GM19023 (cell line): ENCODE measurements around the gene AP3S2.

Experiments used
- ATAC-seq: cut with Tn5 transposase; IDR thresholded peaks from one replicate; pipeline ENCODE4 v1.9.1; 2021; ENCODE audit warnings: mild to moderate bottlenecking, moderate library complexity; ENCODE audit not compliant: unreplicated experiment

The AP3S2 gene

GRCh38 chr15:89820666-89821611 lies 72.9 kb downstream of the AP3S2 start:
- no peak for ATAC-seq

DNA sequence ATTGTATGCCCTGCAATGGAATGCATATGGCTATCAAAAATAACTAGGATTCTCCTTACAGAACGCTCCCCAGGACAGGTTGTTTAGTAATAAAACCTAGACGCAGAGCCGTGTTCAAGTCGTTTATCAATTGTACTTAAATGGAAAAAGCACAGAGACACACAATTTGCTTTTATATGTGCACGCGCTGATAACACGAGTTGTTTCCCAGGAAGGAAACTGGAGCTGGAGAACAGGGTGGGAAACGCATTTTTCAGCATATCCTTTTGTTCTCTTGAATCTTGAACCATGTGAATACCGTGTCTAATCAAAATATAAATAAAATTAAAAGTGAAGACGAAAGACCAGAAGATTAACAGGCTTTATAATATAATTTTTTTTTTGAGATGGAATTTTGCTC lies 75.5 kb downstream of the AP3S2 start:
- ATAC-seq = no peak

GRCh38 chr15:89817701-89818280 lies 76.0 kb downstream of the AP3S2 start:
- no peak for ATAC-seq

DNA sequence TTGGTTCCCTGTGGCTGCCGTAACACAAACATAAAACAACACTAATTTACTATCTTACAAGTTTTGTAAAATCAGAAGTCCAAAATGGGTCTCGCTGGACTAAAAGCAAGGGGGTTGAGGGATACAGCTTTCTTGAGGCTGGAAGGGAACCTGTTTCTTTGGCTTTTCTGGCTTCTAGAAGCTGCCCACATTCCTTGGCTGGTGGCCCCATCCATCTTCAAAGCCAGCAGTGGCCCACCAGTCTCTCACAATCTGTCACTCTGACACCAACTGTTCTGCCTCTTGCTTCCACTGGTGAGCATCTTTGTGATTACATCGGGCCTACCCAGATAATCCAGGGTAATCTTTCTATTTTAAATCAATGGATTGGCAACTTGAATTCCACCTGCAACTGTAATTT lies 78.0 kb downstream of the AP3S2 start:
- no peak for ATAC-seq

DNA sequence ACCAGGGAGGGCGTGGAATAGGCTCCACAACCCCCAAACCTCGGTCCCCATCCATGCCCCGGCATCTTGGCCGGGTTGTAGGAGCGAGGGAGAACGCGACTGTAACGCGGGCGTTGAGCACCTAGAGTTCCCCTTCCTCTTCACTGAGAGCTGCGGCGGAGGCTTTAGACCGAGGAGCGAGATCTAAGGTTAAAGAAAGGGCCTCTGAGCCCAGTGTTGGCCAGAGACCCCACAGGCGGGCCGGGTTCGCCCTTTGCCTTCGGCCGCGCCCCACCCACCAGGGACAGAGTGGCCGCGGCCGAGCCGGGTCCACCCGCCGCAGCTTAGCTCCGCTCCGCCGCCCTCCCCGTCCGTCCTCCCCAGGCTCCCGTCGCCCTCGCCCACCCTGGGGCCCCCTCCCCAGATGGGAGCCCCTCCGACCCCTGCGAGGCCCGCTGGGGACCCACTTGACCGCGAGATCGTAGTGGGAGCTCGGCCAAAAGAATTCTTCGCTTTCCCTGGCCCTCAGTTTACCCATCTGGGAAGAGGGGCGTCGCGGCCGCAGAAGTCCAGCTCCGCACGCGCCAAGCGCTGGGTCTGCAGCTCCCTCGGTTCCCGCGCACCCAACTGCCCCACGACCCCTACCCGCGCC lies 79.6 kb downstream of the AP3S2 start:
- no peak for ATAC-seq

- no peak for ATAC-seq
These were observed 80.2 kb downstream of the AP3S2 start for GRCh38 chr15:89813381-89814111.

GRCh38 chr15:89812847-89813320 lies 80.9 kb downstream of the AP3S2 start:
- ATAC-seq = no peak

DNA sequence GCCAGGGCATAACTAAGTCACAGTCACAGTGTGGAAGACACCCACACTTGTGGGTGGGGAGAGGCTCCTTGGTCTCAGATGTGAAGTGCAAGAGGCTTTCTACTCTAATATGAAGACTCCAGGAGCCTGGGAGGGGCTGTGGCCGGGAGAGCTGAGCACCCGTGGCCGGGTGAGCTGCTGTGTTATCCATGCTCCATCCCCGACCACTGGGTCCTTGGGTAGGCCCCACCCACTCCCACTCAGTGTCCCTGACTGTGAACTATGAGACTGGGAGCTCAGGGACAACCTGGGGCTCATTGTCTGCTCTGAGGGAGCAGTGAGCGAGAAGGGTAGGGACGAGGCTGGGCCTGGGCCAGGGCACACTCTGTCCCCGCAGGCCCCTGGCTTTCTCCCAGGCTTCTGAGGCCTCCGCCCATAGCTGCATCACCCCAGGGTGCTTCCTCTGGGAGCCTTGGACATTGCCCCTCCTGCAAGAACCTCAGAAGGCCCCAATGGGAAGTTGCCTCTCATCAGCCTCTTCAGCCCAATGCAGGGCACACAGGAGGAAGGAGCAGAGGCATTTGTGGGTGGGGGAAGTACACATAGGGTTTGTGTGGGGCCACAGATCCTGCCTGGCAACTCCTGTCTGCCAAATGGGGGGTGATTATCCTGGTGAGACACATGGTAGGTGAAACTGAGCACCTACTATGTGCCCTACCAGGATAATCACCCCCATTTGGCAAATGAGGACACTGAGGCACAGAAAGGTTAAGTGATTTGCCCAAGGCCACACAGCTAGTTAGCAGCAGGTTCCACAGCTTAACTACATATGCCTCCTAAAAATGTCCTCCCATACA lies 81.6 kb downstream of the AP3S2 start:
- ATAC-seq = no peak

DNA sequence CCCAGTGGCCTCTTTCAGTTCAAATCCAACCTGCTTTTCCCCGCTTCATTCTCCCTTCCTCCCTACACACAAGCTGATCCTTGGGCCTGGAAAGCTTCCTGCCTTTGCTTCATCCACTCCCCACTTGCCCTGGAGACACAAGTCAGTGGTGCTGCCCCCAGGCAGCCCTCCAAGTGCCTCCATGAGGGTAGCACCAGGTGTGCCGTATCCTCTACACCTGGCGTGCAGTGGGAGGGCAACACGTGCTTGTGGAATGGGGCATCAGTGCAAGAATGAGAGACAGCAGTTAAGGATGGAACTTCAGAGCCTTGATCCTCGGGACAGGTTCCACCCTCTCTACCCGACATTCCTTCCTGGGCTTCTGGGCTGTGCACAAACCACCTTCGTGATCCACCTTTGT lies 83.0 kb downstream of the AP3S2 start:
- no peak for ATAC-seq

DNA sequence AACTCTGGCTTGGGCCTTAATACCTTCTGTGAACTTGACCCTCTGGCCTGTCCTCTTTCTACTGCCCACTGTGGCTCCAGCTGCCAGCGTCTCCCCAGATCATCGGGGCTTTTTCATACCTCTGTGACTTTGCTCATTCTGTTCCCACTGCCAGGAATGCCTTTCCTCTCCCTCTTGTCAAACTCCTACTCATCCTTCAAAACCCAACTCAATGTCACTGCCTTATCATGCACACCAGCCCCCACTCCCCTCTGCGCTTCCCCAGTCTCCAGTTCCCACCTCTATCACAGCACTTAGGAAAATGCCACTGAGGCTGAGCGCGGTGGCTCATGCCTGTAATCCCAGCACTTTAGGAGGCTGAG lies 84.0 kb downstream of the AP3S2 start:
- ATAC-seq = no peak

DNA sequence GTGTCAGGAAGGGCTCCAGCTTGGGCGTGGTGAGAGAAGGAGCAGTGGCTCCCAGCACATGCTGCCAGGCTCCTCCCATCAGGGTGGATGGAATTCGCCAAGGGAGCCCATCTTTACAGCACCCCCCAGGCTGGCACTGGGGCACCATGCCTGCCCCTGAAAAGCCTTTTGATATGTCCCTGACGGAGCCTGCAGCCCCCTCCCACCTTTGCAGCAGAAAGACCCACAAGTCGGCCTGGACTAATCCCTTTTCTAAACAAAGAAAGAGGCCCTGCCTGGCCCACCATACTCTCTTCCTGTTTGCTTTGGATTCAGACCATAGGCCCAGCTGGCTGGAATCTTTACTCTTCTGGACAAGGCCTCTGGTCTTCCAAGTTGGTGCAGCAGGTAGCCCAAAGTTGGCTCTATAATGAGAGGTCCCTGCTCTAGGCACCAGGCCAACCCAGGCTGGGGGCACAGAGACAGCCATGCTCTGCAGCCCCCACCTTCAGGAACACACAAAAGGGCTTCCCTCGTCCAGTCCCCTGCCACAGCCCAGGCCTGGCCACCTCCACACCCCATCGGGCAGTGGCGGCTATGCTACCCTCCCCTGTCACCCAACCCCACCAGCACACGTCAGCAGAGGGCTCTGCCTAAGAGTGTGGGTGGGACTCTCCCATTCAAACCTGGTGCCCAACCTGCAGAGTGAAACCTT lies 84.6 kb downstream of the AP3S2 start:
- no peak for ATAC-seq

DNA sequence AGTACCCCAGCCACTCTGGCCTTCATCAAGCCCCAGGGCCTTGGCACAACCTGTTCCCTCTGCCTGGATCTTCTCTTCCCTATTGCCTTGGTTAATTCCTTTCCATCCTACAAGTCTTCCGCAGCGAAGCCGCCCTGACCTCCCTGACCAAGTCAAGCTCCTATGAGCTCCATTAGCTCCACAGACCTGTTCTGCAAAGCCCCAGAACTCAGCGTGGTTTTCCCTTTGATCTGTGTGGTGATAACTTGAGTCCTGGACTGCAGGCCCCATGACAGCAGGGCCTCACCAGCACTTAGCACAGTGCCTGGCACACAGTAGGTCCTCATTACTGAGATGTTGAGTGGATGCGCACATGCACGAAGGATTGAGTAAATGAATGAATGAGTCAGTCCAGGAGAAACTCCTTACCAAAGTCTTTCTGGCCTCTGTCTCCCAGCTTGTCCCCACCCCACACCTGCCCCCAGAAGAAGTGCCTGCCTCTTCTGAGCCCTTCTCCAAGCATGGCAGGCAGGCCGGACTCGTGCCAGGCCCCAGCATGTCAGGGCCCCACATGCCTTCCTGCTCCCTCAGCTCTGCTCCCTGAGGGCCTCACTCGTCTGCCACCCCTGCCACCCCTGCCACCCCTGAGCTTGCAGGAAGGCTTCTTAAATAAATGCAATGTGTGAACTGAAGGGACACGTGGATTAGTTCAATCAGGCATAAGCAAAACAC lies 85.5 kb downstream of the AP3S2 start:
- ATAC-seq = no peak

GRCh38 chr15:89807689-89808088 lies 86.1 kb downstream of the AP3S2 start:
- ATAC-seq = no peak

DNA sequence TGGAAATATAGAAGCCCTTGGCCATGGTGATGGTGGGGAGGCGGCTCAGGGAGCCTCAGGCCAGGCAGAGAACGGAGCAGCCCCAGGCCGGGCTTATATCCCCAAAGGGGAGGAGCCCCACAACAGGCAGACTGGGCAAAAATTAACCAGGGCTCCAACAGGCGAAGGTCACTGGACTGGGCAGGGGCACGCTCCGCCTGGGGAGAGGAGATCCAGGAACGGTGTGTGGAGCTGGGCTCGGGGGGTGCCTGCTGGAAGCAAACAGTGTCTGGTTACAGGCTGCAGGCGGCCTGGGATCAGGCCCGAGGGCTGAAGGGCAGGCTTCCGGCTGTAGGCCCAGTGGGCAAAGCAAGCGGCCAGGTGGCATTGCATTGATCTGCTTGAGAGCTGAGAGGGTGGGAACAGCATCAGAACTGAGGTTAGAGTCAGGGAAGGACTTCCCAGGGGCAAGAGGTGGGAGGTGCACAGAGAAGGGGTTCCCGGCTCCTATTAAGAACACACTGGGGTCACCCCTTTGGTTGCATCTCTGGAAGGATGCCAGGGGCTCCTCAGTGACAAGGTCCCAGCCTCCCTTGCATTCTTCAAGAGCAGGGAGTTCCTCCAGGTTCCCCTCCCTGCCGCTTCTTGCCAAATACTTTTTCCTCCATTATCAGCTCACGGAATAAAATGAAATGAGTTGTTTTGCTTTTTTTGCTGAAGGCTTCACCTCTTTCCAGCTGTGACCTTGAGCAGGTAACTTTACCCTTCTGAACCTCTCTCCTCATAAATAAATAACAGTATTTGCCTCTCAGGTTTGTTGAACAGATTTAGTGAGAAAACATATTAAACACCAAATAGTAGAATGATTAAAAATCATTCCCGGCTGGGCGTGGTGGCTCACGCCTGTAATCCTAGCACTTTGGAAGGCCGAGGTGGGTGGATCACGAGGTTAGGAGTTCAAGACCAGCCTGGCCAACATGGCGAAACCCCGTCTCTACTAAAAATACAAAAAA lies 86.9 kb downstream of the AP3S2 start:
- no peak for ATAC-seq

DNA sequence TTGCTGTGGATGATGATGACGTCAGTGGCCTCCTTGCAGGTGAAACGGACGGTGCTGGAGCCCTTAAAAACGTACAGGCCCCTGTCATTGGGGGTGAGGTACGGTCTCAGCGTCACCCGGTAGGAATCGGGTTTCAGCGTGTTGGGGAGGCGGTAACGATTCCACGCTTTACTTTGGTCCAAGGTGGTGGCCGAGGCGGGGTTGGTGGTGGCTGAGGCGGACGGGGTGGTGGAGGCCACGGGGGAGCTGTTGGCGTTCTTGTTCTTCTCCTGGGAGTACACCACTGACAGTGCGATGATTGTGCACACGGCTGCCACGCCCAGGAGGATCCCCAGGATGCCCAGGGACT lies 87.6 kb downstream of the AP3S2 start:
- no peak for ATAC-seq

DNA sequence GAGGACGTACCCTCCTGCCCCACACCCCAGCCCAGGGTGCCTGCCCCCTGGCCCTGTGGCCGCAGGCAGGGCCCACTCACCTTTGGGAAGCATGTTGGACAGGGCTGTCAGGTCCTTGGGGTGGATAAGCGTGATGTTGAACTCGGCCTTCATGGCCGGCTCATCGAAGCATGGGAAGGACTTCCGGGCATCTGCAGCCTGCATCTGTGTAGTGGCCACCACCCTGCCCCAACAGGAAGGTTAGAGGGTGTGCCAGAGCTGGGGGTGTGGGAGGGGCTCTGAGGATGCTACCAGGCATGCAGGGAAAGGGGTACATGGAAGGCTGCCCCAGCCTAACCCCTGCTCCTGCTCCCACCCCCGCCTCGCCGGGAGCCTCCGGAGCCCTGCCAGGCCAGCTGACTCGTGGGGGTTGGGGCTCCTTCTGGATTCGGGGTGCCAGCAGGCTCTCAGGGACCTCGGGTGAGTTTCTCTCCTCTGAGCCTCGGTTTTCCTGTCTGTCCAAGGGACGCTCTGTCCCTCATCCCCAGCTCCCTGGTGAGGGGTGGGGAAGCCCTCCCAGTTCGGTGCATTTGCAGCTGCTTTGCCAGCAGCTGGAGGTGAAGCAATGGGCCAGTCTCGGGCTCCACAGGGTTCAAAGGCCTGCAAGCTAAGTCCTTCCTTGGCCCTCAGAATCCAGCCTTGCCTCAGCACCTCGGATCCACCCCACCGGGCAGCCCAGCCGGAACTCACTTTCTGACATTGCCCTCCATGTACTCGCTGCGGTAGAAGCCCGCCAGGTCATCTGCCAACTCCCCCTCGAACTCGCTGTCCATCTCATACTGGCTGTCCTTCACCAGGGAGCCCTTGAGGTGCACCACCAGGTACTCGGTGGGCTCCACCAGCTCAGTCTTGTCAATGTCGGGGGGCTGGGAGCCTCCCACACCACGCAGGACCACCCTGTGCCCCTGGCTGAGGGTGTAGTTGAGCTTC lies 88.3 kb downstream of the AP3S2 start:
- no peak for ATAC-seq
